CD14-positive monocyte (primary cell): ENCODE measurements around the gene MPEG1. TPM values are rescaled to one million over a fixed set of nuclear protein-coding genes. Genes with fewer than 3 reads are reported as not detected.

Experiments used
- DNase-seq, 3 donors: peaks; one replicate each; pipeline ENCODE4 v3.0.0-alpha.2; 2011 to 2022
- H2AFZ ChIP-seq: 2 replicates; pipeline ENCODE4 v1.6.0; 2012; ENCODE audit warnings: mild to moderate bottlenecking, low read depth, low read length, inconsistent platforms; ENCODE audit not compliant: insufficient read depth, poor library complexity, severe bottlenecking
- H3K27ac ChIP-seq, 2 donors: 1 replicate in 1 of 2; 2 replicates in 1 of 2; pipeline ENCODE4 v1.5.1; 2012 to 2013; ENCODE audit warnings: low read length in 2 of 2, control low read depth in 1 of 2, inconsistent platforms in 1 of 2, low read depth in 1 of 2, mild to moderate bottlenecking in 1 of 2
- H3K27me3 ChIP-seq, 2 donors: one replicate each; pipeline versions ENCODE4 v1.6.0 to v1.6.1; 2011 to 2013; ENCODE audit warnings: low read length in 2 of 2; ENCODE audit not compliant: control insufficient read depth in 2 of 2, insufficient read depth in 2 of 2
- H3K36me3 ChIP-seq, 2 donors: replicated peaks in 1 of 2; 1 replicate in 1 of 2; 2 replicates in 1 of 2; pipeline versions ENCODE4 v1.5.1 to v1.6.1; 2012 to 2013; ENCODE audit warnings: low read length in 2 of 2, control low read depth in 1 of 2, inconsistent platforms in 1 of 2, mild to moderate bottlenecking in 1 of 2; ENCODE audit not compliant: insufficient read depth in 2 of 2, control insufficient read depth in 1 of 2
- H3K4me1 ChIP-seq, 2 donors: 1 replicate in 1 of 2; 2 replicates in 1 of 2; pipeline versions ENCODE4 v1.5.1 to v1.6.1; 2012 to 2013; ENCODE audit warnings: low read length in 2 of 2, control low read depth in 1 of 2, inconsistent platforms in 1 of 2, mild to moderate bottlenecking in 1 of 2, moderate library complexity in 1 of 2; ENCODE audit not compliant: insufficient read depth in 2 of 2, control insufficient read depth in 1 of 2
- H3K4me2 ChIP-seq: replicated peaks from 2 replicates; pipeline ENCODE3; 2012; ENCODE audit warnings: low read length, moderate library complexity, mild to moderate bottlenecking; ENCODE audit not compliant: poor library complexity, severe bottlenecking; ENCODE audit errors: extremely low read depth
- H3K4me3 ChIP-seq, 3 experiments: fragments of 200-600 bp in 1 of 3; sonication (generic) in 1 of 3; replicated peaks in 1 of 3; 1 replicate in 2 of 3; 2 replicates in 1 of 3; pipeline ENCODE4 v1.5.1; 2011 to 2013; ENCODE audit warnings: low read length in 3 of 3, mild to moderate bottlenecking in 3 of 3, control low read depth in 2 of 3, low read depth in 2 of 3, inconsistent platforms in 1 of 3, moderate library complexity in 1 of 3
- H3K79me2 ChIP-seq: 2 replicates; pipeline ENCODE4 v1.6.0; 2012; ENCODE audit warnings: mild to moderate bottlenecking, control low read depth, inconsistent platforms, low read length, moderate library complexity; ENCODE audit not compliant: insufficient read depth
- H3K9ac ChIP-seq: 2 replicates; pipeline ENCODE4 v1.6.0; 2017; ENCODE audit warnings: low read length, mild to moderate bottlenecking; ENCODE audit not compliant: insufficient read depth, poor library complexity, severe bottlenecking
- H3K9me3 ChIP-seq, 2 donors: replicated peaks in 1 of 2; 1 replicate in 1 of 2; 2 replicates in 1 of 2; pipeline versions ENCODE4 v1.5.1 to v1.6.1; 2012 to 2013; ENCODE audit warnings: low read length in 2 of 2, control low read depth in 1 of 2; ENCODE audit not compliant: control insufficient read depth in 1 of 2, insufficient read depth in 1 of 2
- H4K20me1 ChIP-seq: 2 replicates; pipeline ENCODE4 v1.6.0; 2012; ENCODE audit warnings: mild to moderate bottlenecking, low read length, control low read depth, moderate library complexity; ENCODE audit not compliant: insufficient read depth
- H3K27ac Mint-ChIP-seq, 7 donors: one replicate each; pipeline ENCODE4 v1.8.0; 2020; ENCODE audit warnings: mild to moderate bottlenecking in 7 of 7, mixed read lengths in 7 of 7, moderate library complexity in 6 of 7, inconsistent platforms in 2 of 7
- H3K27me3 Mint-ChIP-seq, 3 donors: one replicate each; pipeline ENCODE4 v1.8.0; 2021 to 2022; ENCODE audit warnings: low read depth in 3 of 3, mild to moderate bottlenecking in 3 of 3, mixed read lengths in 3 of 3, moderate library complexity in 3 of 3, inconsistent platforms in 1 of 3
- H3K36me3 Mint-ChIP-seq, 2 donors: one replicate each; pipeline ENCODE4 v1.8.0; 2020; ENCODE audit warnings: mixed read lengths in 2 of 2, inconsistent platforms in 1 of 2, mild to moderate bottlenecking in 1 of 2
- H3K4me1 Mint-ChIP-seq: one replicate; pipeline ENCODE4 v1.8.0; 2020; ENCODE audit warnings: mild to moderate bottlenecking, mixed read lengths
- H3K4me3 Mint-ChIP-seq, 2 donors: one replicate each; pipeline ENCODE4 v1.8.0; 2020; ENCODE audit warnings: mild to moderate bottlenecking in 2 of 2, mixed read lengths in 2 of 2, moderate library complexity in 1 of 2
- H3K9me3 Mint-ChIP-seq, 7 donors: one replicate each; pipeline ENCODE4 v1.8.0; 2020 to 2022; ENCODE audit warnings: mixed read lengths in 7 of 7, mild to moderate bottlenecking in 6 of 7, moderate library complexity in 6 of 7, inconsistent platforms in 2 of 7
- WGBS: methylation state at CpG from one replicate; pipeline ENCODE4 v1.1.5; 2013; ENCODE audit warnings: missing lambda C conversion rate; ENCODE audit not compliant: insufficient coverage; 5-methylcytosine and 5-hydroxymethylcytosine counted together
- intact Hi-C, 2 donors: fragments of 100-400 bp; cut with micrococcal nuclease; formaldehyde crosslinking; loops; one replicate each; pipeline versions ENCODE4 v1.15.0 to v1.15.1; 2023
- polyA minus RNA-seq: library from RNA; depleted of rRNA, polyadenylated mRNA; stranded (reverse); fragments of >200 nt; gene quantifications from 2 replicates; pipeline ENCODE4 v1.2.3, GENCODE V29; 2012
- polyA plus RNA-seq, 3 donors: library from polyadenylated mRNA; depleted of rRNA in 1 of 3; unstranded in 2 of 3; stranded (reverse) in 1 of 3; fragments of 300-500 nt in 2 of 3; fragments of >200 nt in 1 of 3; fragmentation: Illumina TruSeq in 2 of 3; gene quantifications; 1 replicate in 2 of 3; 2 replicates in 1 of 3; pipeline ENCODE4 v1.2.3, GENCODE V29; 2012 to 2021
- total RNA-seq, 12 experiments: library from RNA in 1 of 12; stranded (reverse) in 1 of 12; fragments of 120-200 nt in 1 of 12; gene quantifications; one replicate each; pipeline ENCODE4 v1.2.4 and lab custom pipeline; 2013 to 2026; ENCODE audit warnings: mixed read lengths in 6 of 12, inconsistent platforms in 1 of 12
- TF ChIP-seq, protein P1 (sequence below): fragments of 200-600 bp; IDR thresholded peaks from one replicate; pipeline ENCODE4 v1.8.0; 2022; ENCODE audit warnings: antibody characterized with exemption, mild to moderate bottlenecking

Gene MPEG1, protein sequence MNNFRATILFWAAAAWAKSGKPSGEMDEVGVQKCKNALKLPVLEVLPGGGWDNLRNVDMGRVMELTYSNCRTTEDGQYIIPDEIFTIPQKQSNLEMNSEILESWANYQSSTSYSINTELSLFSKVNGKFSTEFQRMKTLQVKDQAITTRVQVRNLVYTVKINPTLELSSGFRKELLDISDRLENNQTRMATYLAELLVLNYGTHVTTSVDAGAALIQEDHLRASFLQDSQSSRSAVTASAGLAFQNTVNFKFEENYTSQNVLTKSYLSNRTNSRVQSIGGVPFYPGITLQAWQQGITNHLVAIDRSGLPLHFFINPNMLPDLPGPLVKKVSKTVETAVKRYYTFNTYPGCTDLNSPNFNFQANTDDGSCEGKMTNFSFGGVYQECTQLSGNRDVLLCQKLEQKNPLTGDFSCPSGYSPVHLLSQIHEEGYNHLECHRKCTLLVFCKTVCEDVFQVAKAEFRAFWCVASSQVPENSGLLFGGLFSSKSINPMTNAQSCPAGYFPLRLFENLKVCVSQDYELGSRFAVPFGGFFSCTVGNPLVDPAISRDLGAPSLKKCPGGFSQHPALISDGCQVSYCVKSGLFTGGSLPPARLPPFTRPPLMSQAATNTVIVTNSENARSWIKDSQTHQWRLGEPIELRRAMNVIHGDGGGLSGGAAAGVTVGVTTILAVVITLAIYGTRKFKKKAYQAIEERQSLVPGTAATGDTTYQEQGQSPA
- total RNA-seq (2013) = 1,062 TPM
- polyA plus RNA-seq = 100 to 1,000 TPM; 273 to 971 (median 691) TPM
- 490 and 913 TPM in 2 replicates for polyA minus RNA-seq
- 107 to 1,024 (median 699) reads per million in 11 experiments for total RNA-seq (lab: John Stamatoyannopoulos, UW)

DNA sequence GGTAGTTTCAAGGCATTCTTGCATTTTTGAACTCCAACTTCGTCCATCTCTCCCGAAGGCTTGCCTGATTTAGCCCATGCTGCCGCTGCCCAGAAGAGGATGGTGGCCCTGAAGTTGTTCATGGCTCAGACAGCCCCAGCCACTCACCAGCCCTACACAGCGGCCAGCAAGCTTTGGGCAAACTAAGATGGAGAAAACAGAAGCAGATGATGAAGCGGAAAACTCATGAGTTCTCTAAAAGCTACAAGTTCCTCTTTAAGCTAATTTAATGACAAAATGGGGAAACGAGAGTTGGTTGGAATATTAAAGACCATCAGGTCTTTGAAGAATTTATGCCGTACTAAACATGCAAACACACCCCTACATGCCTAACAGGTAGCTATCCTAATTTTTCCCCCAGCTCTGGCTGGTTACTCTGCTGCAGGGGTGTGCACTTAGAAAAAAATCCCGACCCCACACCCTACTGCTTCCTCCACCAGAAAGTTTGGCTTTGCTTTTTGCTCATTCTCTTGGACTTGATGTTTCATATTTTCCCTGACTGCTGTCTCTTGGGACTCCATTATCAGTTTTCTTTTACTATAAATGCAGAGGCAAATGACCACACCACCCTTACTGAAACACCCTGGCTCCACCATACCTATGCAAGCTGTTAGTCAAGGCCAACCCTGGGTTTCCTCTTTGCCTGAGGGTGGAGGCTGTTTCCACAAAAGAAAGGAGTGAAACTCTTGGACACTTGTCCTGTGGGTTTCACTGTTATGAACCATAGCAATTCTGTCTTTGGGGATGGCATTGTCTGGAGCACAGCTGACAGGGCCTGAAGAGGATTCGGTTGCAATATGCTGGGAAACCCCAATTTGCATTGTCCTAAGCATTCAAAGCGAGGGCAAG is at the start of gene MPEG1:
MPEG1 (minus strand) TSS at position 184 of the 888 bp plus-strand sequence; CDS start at position 122, 62 bp downstream.
- Histone ChIP-seq H3K79me2 (peaks cover 81% of the 10 kb centered on the region), H4K20me1 (peaks cover 30% of the 10 kb centered on the region), H2AFZ (no peak within 1 kb of the TSS), H3K4me2 (peak within 1 kb of the TSS; percentile 98), H3K4me3 (peak within 1 kb of the TSS; percentile 70 to 99 (median 98)), H3K4me1 (peaks cover 50 to 70% of the 10 kb centered on the region in 2 donors), H3K27ac (peak within 1 kb of the TSS; percentile 91 to 93), H3K27me3 (no peaks in the 10 kb centered on the region), H3K9me3 (no peaks in the 10 kb centered on the region), H3K9ac (peak within 1 kb of the TSS; percentile 81), H3K36me3 (peaks cover 13 to 21% of the 10 kb centered on the region in 2 donors)
- intact Hi-C loops = loop anchor here in 1 of 2 donors (5.0 kb wide), 2 partner anchors 454 to 636 kb away; partner anchors contain the start of genes LPXN, PATL1 and ZFP91
- TF ChIP-seq, protein P1, sequence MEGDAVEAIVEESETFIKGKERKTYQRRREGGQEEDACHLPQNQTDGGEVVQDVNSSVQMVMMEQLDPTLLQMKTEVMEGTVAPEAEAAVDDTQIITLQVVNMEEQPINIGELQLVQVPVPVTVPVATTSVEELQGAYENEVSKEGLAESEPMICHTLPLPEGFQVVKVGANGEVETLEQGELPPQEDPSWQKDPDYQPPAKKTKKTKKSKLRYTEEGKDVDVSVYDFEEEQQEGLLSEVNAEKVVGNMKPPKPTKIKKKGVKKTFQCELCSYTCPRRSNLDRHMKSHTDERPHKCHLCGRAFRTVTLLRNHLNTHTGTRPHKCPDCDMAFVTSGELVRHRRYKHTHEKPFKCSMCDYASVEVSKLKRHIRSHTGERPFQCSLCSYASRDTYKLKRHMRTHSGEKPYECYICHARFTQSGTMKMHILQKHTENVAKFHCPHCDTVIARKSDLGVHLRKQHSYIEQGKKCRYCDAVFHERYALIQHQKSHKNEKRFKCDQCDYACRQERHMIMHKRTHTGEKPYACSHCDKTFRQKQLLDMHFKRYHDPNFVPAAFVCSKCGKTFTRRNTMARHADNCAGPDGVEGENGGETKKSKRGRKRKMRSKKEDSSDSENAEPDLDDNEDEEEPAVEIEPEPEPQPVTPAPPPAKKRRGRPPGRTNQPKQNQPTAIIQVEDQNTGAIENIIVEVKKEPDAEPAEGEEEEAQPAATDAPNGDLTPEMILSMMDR = no peak
- Mint-ChIP-seq H3K27ac (peak within 1 kb of the TSS; percentile 97 to 99 (median 98)), H3K9me3 (peaks cover 0 to 5% (median 0%) of the 10 kb centered on the region in 7 donors), H3K4me1 (peaks cover 55% of the 10 kb centered on the region), H3K27me3 (peaks cover 0 to 7% (median 0%) of the 10 kb centered on the region in 3 donors), H3K4me3 (peak within 1 kb of the TSS; percentile 98 to 99), H3K36me3 (peaks cover 40 to 48% of the 10 kb centered on the region in 2 donors)
- peak; percentile 84 to 95 (median 88) for DNase-seq
- 44% methylated on average over 5 of the region's 10 CpGs for WGBS
